ENCODE data around the gene RASSF1. TPM values are rescaled to one million over a fixed set of nuclear protein-coding genes. Genes with fewer than 3 reads are reported as not detected.

RASSF1 gene
- total RNA-seq, 1 experiment from 2014 or later, result 15.8 TPM

DNA sequence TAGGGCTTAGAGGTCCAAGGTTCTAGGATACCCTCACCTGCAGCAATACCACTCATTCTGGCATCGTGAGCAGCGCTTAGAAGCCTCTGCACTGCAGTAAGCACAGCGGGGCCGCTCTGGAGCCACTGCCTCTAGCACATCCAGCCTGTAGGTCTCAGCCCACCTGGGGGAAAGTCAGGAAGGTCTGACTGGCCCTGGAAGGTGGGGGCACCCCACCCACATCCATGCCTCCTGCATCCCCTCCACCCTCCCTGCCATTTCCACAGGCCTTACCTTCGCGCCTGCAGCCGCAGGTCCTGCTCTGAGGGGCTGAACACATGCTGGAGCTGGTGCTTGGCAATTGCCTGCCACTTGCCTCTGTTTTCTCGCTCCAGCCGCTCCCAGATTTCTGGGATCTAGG lies 901 bp upstream of the RASSF1 start:
- peaks cover 19% of the 10 kb centered on the region; the same call in 1 of the 2 replicates for H3K27me3 ChIP-seq (ENCODE audit: insufficient read depth, low read length)
- no peak overlapping the region for H3K4ac ChIP-seq (ENCODE audit: low read depth, low read length)
- H3K23me2 ChIP-seq (ENCODE audit: insufficient read length, low read depth, low read length, poor library complexity, severe bottlenecking), result peaks cover 27% of the 10 kb centered on the region
- H2BK120ac ChIP-seq (ENCODE audit: low read depth, low read length, poor library complexity, severe bottlenecking), result no peak overlapping the region
- DNase-seq, result no peak
- H3T11ph ChIP-seq (ENCODE audit: low read length), result no peak overlapping the region
- H3K9ac ChIP-seq (ENCODE audit: extremely low read depth, insufficient read length, low read length), result no peak overlapping the region
- no peak overlapping the region for H3K4me2 ChIP-seq (ENCODE audit: insufficient read depth, insufficient read length, low read length)
- 0 out of 5 replicates have a peak overlapping the region, but pooled peaks of 1 of the 2 experiments have one; percentile 35 for H3K4me3 Mint-ChIP-seq
- H3K79me1 ChIP-seq (ENCODE audit: insufficient read depth, low read depth, low read length, poor library complexity, severe bottlenecking), result no peaks in the 10 kb centered on the region
- no peak overlapping the region for H4K5ac ChIP-seq (ENCODE audit: insufficient read length, low read depth, low read length)
- H3K23ac ChIP-seq (ENCODE audit: insufficient read length, low read depth, low read length), result no peak overlapping the region
- H4K8ac ChIP-seq (replicated peaks; ENCODE audit: insufficient read length, low read depth, low read length), result no peak overlapping the region
- H3K79me2 ChIP-seq (ENCODE audit: insufficient read depth, low read length), result no peaks in the 10 kb centered on the region
- no peak overlapping the region for H2BK12ac ChIP-seq (ENCODE audit: insufficient read length, low read depth, low read length)
- no peak overlapping the region for H3K56ac ChIP-seq (ENCODE audit: insufficient read length, low read depth, low read length)
- no peak for TF ChIP-seq CTCF (conservative IDR thresholded peaks at IDR 0.05)
- no peaks in the 10 kb centered on the region for H4K20me1 ChIP-seq (ENCODE audit: control insufficient read depth, insufficient read depth, insufficient read length)
- no peak overlapping the region for H2AFZ ChIP-seq (ENCODE audit: low read length)
- no peak overlapping the region for H2BK5ac ChIP-seq (ENCODE audit: insufficient read length, low read length)
- H2BK20ac ChIP-seq (ENCODE audit: low read depth, low read length, poor library complexity, severe bottlenecking), result no peak overlapping the region
- no peak overlapping the region for H2BK15ac ChIP-seq (ENCODE audit: low read depth, low read length)
- no peak overlapping the region for H3K18ac ChIP-seq (ENCODE audit: insufficient read length, low read depth, low read length)
- no peak overlapping the region for H3K27ac Mint-ChIP-seq
- no peak overlapping the region for H3K27ac ChIP-seq (ENCODE audit: insufficient read length, low read depth, low read length)
- no CpG with 5 or more reads among the region's 9 CpGs for WGBS (ENCODE audit: extremely low coverage, insufficient read length, low lambda C conversion rate)
- no peak overlapping the region for H4K91ac ChIP-seq (ENCODE audit: insufficient read length, low read depth, low read length)
- H3K9me3 ChIP-seq (ENCODE audit: control insufficient read depth, low read depth, low read length), result no peaks in the 10 kb centered on the region
- no peak overlapping the region for H2AK5ac ChIP-seq (ENCODE audit: insufficient read length, low read length)
- H3K27me3 Mint-ChIP-seq (ENCODE audit: low read depth), result peaks cover 76% of the 10 kb centered on the region
- H3K4me1 Mint-ChIP-seq, result peaks cover 21 to 30% of the 10 kb centered on the region in 2 experiments
- no peaks in the 10 kb centered on the region; the same call in 1 of the 2 replicates for H3K4me1 ChIP-seq (ENCODE audit: insufficient read depth, low read length)
- H3K14ac ChIP-seq (ENCODE audit: insufficient read depth, low read length), result no peak overlapping the region
- no peaks in the 10 kb centered on the region; a peak in 1 of 5 replicates for H3K9me3 Mint-ChIP-seq
- no peaks in the 10 kb centered on the region; a peak in 3 of 7 replicates for H3K36me3 Mint-ChIP-seq (ENCODE audit: insufficient read depth in 1 of 3, low read depth in 3 of 3)
